Keratinocyte (primary cell): ENCODE measurements around the gene MSL1. TPM values are rescaled to one million over a fixed set of nuclear protein-coding genes. Genes with fewer than 3 reads are reported as not detected.
A peak's percentile ranks its signal among the peaks of the same experiment; 100 is the strongest.

ENCODE experiments used
- DNase-seq: peaks from one replicate; pipeline ENCODE4 v3.0.0-alpha.2; 2011; ENCODE audit warnings: low read depth, missing footprints, low spot score
- FAIRE-seq: peaks from 2 replicates; lab custom pipeline; 2011; peaks lifted over from hg19 to GRCh38; lab: Jason Lieb, UNC
- H2AFZ ChIP-seq: 2 replicates; pipeline ENCODE4 v1.6.0; 2012; ENCODE audit warnings: low read length, control low read depth, inconsistent platforms; ENCODE audit not compliant: control insufficient read depth
- H3K27ac ChIP-seq: 2 replicates; pipeline ENCODE4 v1.5.1; 2011; ENCODE audit warnings: low read length; ENCODE audit not compliant: control insufficient read depth, insufficient read depth
- H3K27me3 ChIP-seq: 3 replicates; pipeline ENCODE4 v1.6.0; 2011; ENCODE audit warnings: low read length; ENCODE audit not compliant: control insufficient read depth, insufficient read depth; ENCODE audit errors: extremely low read depth
- H3K36me3 ChIP-seq, 2 experiments: 2 replicates in 1 of 2; 3 replicates in 1 of 2; pipeline ENCODE4 v1.5.1; 2011; ENCODE audit warnings: low read length in 2 of 2, mild to moderate bottlenecking in 1 of 2; ENCODE audit not compliant: control insufficient read depth in 2 of 2, insufficient read depth in 2 of 2; ENCODE audit errors: extremely low read depth in 1 of 2
- H3K4me1 ChIP-seq: 3 replicates; pipeline ENCODE4 v1.5.1; 2011; ENCODE audit warnings: low read length; ENCODE audit not compliant: control insufficient read depth, insufficient read depth; ENCODE audit errors: extremely low read depth
- H3K4me2 ChIP-seq: 3 replicates; pipeline ENCODE4 v1.6.0; 2011; ENCODE audit warnings: low read depth, low read length; ENCODE audit not compliant: control insufficient read depth, insufficient read depth; ENCODE audit errors: extremely low read depth
- H3K4me3 ChIP-seq, 3 experiments: fragments of 200-600 bp in 1 of 3; sonication (generic) in 1 of 3; 2 replicates in 2 of 3; 3 replicates in 1 of 3; pipeline ENCODE4 v1.5.1; 2011 to 2016; ENCODE audit warnings: low read length in 3 of 3, mild to moderate bottlenecking in 3 of 3, control low read depth in 2 of 3, inconsistent platforms in 1 of 3, low read depth in 1 of 3, mixed read lengths in 1 of 3, mixed run types in 1 of 3, moderate library complexity in 1 of 3; ENCODE audit not compliant: control insufficient read depth in 2 of 3, insufficient read depth in 2 of 3; ENCODE audit errors: extremely low read depth in 1 of 3
- H3K79me2 ChIP-seq: 2 replicates; pipeline ENCODE4 v1.6.0; 2012; ENCODE audit warnings: low read length; ENCODE audit not compliant: control insufficient read depth, insufficient read depth
- H3K9ac ChIP-seq: 3 replicates; pipeline ENCODE4 v1.6.0; 2011; ENCODE audit warnings: low read length; ENCODE audit not compliant: control insufficient read depth, insufficient read depth; ENCODE audit errors: extremely low read depth
- H3K9me1 ChIP-seq: 3 replicates; pipeline ENCODE4 v1.6.0; 2011; ENCODE audit warnings: low read length; ENCODE audit not compliant: control insufficient read depth, insufficient read depth; ENCODE audit errors: extremely low read depth
- H3K9me3 ChIP-seq: 2 replicates; pipeline ENCODE4 v1.5.1; 2012; ENCODE audit warnings: low read depth, low read length; ENCODE audit not compliant: control insufficient read depth
- H4K20me1 ChIP-seq: 3 replicates; pipeline ENCODE4 v1.6.0; 2011; ENCODE audit warnings: low read length; ENCODE audit not compliant: control insufficient read depth, insufficient read depth; ENCODE audit errors: extremely low read depth
- EZH2 ChIP-seq: IDR thresholded peaks from one replicate; pipeline ENCODE4 v1.6.1; 2012; ENCODE audit warnings: inconsistent platforms, mild to moderate bottlenecking, low read length, moderate library complexity
- dilution Hi-C: fragments of 300-500 bp; cut with MboI; formaldehyde crosslinking; loops from one replicate; pipeline ENCODE4 v1.7.0; 2020; ENCODE audit warnings: low sequenced_read_pairs; ENCODE audit not compliant: extremely low pct_ligation_motif_present
- polyA plus RNA-seq, 5 experiments: library from polyadenylated mRNA; depleted of rRNA in 3 of 5; stranded (reverse) in 3 of 5; stranded (forward) in 1 of 5; unstranded in 1 of 5; fragments of >200 nt; gene quantifications; 1 replicate in 1 of 5; 2 replicates in 3 of 5; 3 replicates in 1 of 5; pipeline versions ENCODE4 v1.2.1 to v1.2.3, GENCODE V29; 2011 to 2012; ENCODE audit warnings: missing spikeins in 2 of 5, low read depth in 1 of 5, low replicate concordance in 1 of 5
- TF ChIP-seq, protein P1 (sequence below), 3 experiments: IDR thresholded peaks in 1 of 3; conservative IDR thresholded peaks in 1 of 3; optimal IDR thresholded peaks in 1 of 3; 2 replicates in 2 of 3; 3 replicates in 1 of 3; pipeline versions ENCODE3 to v1.5.1; 2011; ENCODE audit warnings: low read length in 3 of 3, mild to moderate bottlenecking in 3 of 3, moderate library complexity in 2 of 3, control low read depth in 1 of 3, inconsistent platforms in 1 of 3; ENCODE audit not compliant: insufficient read depth in 2 of 3; ENCODE audit errors: extremely low read depth in 1 of 3

The MSL1 gene
- polyA plus RNA-seq, 1 donor (not counting 4 experiments of a cell fraction or from before 2014, with no cell fraction given), result 66.8 TPM

GRCh38 chr17:40122136-40122998 lies 596 bp downstream of the MSL1 start:
- Histone ChIP-seq H3K79me2 (peaks cover 61% of the 10 kb centered on the region), H4K20me1 (peaks cover 9% of the 10 kb centered on the region), H3K9ac (peak overlapping the region; percentile 75), H3K9me3 (no peaks in the 10 kb centered on the region), H3K4me3 (peak overlapping the region; percentile 70 to 99 (median 97)), H3K27me3 (no peaks in the 10 kb centered on the region), H3K36me3 (peaks cover 5 to 19% of the 10 kb centered on the region in 2 experiments), H3K4me2 (peak overlapping the region; percentile 99), H3K27ac (peak overlapping the region; percentile 73), H3K4me1 (peaks cover 19% of the 10 kb centered on the region), H3K9me1 (no peaks in the 10 kb centered on the region), H2AFZ (no peak overlapping the region)
- DNase-seq (no peak), FAIRE-seq (no peak)
- dilution Hi-C loops, result no loop called here
- TF ChIP-seq, protein P1, sequence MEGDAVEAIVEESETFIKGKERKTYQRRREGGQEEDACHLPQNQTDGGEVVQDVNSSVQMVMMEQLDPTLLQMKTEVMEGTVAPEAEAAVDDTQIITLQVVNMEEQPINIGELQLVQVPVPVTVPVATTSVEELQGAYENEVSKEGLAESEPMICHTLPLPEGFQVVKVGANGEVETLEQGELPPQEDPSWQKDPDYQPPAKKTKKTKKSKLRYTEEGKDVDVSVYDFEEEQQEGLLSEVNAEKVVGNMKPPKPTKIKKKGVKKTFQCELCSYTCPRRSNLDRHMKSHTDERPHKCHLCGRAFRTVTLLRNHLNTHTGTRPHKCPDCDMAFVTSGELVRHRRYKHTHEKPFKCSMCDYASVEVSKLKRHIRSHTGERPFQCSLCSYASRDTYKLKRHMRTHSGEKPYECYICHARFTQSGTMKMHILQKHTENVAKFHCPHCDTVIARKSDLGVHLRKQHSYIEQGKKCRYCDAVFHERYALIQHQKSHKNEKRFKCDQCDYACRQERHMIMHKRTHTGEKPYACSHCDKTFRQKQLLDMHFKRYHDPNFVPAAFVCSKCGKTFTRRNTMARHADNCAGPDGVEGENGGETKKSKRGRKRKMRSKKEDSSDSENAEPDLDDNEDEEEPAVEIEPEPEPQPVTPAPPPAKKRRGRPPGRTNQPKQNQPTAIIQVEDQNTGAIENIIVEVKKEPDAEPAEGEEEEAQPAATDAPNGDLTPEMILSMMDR (optimal IDR thresholded peaks at IDR 0.05 in 1 of 3, IDR thresholded peaks at IDR 0.05 in 1 of 3, conservative IDR thresholded peaks at IDR 0.05 in 1 of 3; ENCODE audit: extremely low read depth in 1 of 3, insufficient read depth in 2 of 3, low read length in 3 of 3), result peak in 1 of 3 experiments; percentile 17
- TF ChIP-seq EZH2, result no peak

GRCh38 chr17:40122999-40123810 lies 1.4 kb downstream of the MSL1 start:
- peaks cover 7 to 21% of the 10 kb centered on the region in 2 experiments for H3K36me3 ChIP-seq
- peak overlapping the region; percentile 73 for H3K27ac ChIP-seq
- peaks cover 19% of the 10 kb centered on the region for H3K4me1 ChIP-seq
- peaks cover 9% of the 10 kb centered on the region for H4K20me1 ChIP-seq
- FAIRE-seq (no peak), DNase-seq (no peak)
- peak overlapping the region; percentile 99 for H3K4me2 ChIP-seq
- no peaks in the 10 kb centered on the region for H3K9me1 ChIP-seq
- TF ChIP-seq, protein P1 (optimal IDR thresholded peaks at IDR 0.05 in 1 of 3, IDR thresholded peaks at IDR 0.05 in 1 of 3, conservative IDR thresholded peaks at IDR 0.05 in 1 of 3; ENCODE audit: extremely low read depth in 1 of 3, insufficient read depth in 2 of 3, low read length in 3 of 3), result no peak
- TF ChIP-seq EZH2, result no peak
- dilution Hi-C loops, result no loop called here
- no peaks in the 10 kb centered on the region for H3K9me3 ChIP-seq
- H3K79me2 ChIP-seq, result peaks cover 63% of the 10 kb centered on the region
- H2AFZ ChIP-seq, result no peak overlapping the region
- H3K4me3 ChIP-seq, result peak overlapping the region; percentile 70 to 99 (median 97)
- H3K9ac ChIP-seq, result peak overlapping the region; percentile 75
- H3K27me3 ChIP-seq, result no peaks in the 10 kb centered on the region
